SW 1271 (cell line): ENCODE measurements around the gene ENO3.
"Not testable (repeated sequence)": the region's sequence is repeated elsewhere in the genome, so short reads cannot be mapped to it uniquely, and the experiment has no call there.

Source experiments
- DNase-seq, 2 experiments: peaks; one replicate each; lab custom pipeline; 2025; lab: John Stamatoyannopoulos, UW

ENO3 gene

DNA sequence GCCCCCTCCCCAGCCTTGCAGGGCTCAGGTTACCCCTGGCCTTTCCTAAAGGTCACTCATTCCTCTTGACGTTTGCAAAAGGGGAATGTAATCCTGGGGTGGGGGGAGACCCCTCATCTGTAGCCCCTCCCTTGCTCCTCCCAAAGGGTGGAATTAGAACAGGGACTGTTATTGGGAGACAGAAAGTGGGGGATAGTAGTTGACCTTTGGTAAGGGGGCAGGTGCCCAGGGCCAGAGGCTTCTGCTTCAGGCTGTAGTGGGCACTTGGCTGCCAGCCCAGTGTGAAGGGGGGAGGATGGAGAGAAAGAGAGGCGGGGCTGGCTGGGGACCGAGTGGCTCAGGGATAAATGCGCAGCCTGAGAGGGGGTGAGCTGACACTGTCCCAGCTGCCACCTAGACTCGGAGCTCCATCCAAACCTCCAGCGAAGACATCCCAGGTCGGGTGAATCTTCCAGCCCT lies at the start of gene ENO3:
Gene ENO3 (plus strand): TSS at position 374 of the 459 bp plus-strand sequence. CDS start 711 bp downstream, outside the sequence.
- DNase-seq: no peak

DNA sequence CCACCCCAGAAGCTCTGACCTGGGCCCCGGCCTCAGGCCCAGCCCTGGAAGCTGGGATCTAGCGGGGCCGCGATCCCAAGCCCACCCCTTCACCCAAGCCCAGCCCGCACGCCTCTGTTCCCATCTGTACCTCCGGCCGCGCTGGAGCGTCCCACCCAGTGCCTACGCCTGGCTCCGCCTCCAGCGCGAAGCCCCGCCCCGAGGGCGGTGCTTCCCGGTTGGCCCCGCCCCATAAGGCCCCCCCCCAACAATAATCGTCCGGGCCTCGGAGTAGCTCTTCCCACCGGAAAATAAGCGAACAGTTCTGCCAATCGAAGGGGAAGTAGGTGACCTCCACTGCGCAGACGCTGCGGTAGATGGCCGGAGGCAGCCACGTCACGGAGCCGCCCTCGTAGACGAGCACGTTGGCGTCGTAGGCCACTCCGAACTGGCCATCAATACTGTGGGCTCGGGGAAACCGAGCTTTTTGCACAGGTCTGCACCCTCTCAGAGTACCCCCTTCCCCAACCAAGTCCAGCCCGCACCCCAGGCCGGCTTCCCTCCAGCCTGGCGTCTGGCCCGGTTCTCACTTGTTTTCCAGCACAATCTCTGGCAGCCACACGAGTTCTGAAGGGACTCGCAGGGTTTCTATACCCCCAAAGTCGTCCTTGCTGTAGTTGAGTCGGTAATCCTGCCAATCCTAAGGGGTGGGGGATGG lies 49.1 kb upstream of the ENO3 start:
- no peak for DNase-seq

DNA sequence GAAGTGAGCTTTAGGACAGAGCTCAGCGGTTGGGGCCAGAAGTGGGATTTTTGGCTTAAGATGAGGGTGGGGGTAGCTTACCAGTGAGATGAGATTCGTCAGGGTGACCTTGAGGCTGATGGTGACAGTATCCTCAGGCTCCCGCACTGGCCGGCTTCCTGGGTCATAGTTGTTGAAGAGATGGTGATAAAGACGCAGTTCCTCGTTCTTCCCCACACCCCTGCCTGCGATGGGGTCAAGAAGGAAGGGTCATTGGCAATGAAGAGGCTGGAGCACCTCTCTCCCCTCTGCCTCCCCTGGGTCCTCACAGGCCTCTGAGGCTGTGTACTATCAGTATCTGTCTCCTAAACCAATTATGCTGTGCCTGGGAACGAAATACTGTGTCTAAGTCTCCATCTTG lies 48.4 kb upstream of the ENO3 start:
- no peak for DNase-seq

DNA sequence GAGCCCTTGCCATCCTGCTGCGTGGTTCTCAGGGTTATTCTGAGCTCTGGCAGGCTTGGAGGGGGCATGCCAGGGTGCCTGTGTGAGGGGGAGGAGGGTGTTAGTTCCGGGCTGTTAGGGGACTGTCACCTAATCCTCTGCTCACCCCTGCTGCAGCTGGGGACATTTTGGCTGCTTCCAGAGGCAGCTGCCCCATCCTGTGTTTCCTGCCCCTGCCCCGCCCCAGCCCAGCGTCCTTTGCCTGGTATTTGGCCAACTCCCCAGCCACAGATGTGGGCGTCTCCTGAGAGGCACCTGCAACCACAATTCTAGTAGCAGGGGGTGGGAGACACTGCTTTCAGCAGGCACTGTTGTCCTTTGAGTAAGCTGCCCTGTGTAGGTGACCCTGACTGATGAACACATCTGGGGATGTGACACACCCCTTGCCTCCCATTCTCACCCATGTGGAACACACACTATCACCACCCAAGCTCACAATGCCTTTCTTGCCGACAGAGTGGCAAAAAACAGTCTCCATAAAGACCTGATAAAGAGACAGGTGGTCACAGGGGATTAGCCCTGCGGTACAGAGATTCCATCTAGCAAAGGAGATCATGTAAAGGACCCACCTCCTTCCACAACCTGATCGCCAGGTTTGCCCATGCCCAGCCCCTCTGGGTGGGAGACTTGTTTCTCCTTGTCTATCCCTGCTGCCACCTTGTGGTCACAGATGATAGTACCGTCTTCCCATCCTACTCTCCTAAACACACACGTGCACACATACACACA lies 47.7 kb upstream of the ENO3 start, which contains the start of gene CHRNE:
Gene CHRNE (minus strand): TSS at position 48 of the 768 bp plus-strand sequence. CDS start 35 bp downstream, at position 13.
- peak; percentile 24 to 68 for DNase-seq

DNA sequence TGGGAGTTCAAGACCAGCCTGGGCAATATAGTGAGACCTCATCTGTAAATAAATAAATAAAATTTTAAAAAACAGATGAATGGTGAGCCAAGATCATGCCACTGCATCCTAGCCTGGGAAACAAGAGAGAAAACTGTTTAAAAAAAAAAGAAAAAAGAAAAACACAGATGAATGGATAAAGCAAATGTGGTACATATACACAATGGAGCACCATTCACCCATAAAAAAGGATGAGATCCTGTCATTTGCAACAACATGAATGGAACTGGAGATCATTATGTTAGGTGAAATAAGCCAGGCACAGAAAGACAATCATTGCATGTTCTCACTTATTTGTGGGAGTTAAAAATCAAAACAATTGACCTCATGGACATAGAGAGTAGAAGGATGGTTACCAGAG lies 44.3 kb upstream of the ENO3 start:
- DNase-seq: not testable (repeated sequence)

DNA sequence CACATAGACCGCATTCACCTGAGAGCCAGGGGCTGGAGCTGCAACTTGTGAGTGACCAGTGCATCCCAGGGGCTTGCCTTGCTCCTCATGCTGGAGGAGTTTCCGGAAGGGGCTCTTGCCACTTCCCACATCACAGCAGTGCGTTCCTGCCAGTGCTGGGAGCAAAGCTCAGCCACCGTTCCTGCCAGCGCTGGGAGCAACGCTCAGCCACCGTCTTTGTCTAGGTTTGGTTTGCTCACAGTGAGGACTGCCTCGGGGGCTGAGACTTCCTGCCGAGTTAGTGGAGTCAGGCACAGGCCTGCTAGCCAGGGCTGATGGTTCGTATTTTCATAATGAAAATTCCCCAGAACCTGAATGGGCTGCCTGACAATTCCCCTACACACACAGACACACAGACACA lies 42.6 kb upstream of the ENO3 start:
- DNase-seq: no peak

DNA sequence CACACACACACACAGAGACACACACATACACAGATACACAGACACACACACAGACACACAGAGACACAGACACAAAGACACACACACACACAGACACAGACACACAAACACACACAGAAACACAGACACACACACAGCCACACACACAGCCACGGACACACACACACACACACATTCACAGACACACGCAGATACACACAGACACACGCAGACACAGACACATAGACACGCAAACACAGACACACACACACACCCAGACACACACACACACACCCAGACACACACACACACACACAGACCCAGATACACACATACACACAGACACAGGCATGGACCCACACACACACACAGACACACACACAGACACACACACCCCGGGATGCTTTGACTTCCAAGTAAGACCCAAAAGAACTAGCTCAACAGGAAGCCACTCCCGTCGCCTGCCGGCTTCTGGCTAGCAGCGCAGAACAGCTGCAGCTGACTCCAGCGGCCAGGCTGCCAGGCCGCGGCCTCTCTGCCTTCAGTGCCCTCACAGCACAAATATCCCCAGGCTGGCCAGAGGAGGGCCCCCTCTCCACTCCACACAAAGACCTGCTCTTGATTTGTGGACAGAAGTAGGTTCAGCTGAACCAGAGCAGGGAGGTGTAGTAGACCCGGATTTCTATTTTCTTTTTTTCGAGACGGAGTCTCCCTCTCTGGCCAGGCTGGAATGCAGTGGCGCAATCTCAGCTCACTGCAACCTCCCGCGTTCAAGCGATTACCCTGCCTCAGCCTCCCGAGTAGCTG lies 42.0 kb upstream of the ENO3 start:
- peak; percentile 62 to 85 for DNase-seq

DNA sequence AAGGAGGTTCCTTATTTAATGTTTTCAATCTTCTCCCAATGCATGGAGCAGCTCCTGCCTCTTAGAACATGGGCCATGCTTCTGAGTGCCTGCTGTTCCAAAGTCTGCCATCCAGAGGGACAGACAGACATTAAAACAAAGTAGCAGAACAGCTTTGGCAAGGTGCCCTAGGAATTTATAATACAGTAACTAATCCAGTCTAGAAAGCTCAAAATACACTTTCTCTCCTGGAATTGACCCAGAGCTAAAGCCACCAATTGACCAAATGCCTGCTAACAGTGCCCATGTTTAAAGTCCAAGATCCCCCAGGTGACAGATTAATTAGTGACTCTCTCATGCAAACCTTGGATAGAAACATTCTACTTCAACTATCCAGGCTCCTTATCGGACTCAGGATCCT lies 36.9 kb upstream of the ENO3 start:
- no peak for DNase-seq

DNA sequence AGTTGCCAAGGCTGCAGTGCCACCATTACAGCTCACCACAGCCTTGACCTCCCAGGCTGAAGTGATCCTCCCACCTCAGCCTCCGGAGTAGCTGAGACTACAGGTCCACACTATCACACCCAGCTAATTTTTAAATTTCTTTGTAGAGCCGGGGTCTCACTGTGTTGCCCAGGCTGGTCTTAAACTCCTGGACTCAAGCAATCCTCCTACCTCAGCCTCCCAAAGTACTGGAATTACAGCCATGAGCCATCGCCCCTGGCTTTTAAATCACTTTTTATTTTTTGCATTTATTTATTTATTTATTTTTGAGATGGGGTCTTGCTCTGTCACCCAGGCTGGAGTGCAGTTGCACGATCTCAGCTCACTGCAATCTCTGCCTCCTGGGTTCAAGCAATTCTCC lies 36.4 kb upstream of the ENO3 start:
- DNase-seq: not testable (repeated sequence)

DNA sequence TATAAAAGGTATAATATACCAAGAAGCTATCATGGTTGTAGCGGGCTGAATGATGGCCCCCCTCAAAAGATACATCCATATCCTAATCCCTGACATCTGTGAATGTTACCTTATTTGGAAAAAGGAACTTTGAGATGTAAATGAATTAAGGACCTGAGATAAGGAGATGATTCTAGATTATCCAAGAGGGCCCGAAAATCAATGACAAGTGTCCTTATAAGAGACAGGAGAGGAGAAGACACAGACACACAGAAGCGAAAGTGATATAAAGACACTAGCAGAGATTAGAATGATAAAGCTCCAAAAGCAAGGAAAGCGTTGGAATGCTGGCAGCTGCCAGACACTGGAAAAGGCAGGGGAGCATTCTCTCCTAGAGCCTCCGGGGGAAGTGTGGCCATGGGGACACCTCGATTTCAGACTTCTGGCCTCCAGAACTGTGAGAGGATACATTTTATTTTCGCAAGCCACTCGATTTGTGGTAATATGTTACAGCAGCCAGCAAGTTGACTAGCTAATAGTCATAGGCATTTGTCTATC lies 31.3 kb upstream of the ENO3 start:
- DNase-seq: no peak

DNA sequence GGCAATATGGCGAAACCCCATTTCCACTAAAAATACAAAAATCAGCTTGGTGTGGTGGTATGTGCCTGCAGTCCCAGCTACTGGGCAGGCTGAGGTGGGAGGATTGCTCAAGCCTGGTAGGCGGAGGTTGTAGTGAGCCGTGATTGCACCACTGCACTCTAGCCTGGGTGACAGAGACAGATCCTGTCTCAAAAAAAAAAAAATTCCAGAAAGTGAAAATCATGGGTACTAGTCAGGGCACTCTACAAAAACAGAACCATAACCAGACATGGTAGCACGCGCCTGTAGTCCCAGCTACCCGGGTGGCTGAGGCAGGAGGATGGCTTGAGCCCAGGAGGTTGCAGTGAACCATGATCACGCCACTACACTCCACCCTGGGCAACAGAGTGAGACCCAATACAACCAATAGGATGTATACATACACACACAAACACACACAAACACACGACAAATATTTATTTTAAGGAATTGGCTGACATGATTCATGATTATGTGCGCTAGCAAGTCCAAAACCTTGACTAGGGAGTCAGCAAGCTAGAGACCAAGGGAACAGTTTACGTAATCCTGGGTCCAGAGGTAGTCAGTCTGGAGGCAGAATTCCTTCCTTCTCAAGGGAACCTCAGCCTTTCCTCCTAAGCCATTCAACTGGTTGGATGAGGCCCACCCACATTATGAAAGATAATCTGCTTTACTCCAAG lies 30.4 kb upstream of the ENO3 start:
- no peak for DNase-seq

DNA sequence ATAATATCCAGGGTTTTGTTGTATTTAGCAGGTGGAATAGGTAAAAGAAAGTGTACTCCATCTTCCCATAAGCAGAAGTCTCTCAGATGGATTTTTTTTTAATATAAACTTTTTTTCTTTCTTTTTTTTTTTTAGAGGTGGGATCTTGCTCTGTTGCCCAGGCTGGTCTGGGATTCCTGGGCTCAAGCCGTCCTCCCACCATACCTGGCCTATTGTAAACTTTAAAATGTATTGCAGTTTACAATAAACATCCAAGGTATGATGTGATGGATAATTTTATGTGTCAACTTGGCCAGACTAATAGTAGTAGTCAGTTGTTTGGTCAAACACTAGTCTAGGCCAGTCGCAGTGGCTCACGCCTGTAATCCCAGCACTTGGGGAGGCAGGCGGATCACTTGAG lies 29.6 kb upstream of the ENO3 start:
- DNase-seq: no peak

DNA sequence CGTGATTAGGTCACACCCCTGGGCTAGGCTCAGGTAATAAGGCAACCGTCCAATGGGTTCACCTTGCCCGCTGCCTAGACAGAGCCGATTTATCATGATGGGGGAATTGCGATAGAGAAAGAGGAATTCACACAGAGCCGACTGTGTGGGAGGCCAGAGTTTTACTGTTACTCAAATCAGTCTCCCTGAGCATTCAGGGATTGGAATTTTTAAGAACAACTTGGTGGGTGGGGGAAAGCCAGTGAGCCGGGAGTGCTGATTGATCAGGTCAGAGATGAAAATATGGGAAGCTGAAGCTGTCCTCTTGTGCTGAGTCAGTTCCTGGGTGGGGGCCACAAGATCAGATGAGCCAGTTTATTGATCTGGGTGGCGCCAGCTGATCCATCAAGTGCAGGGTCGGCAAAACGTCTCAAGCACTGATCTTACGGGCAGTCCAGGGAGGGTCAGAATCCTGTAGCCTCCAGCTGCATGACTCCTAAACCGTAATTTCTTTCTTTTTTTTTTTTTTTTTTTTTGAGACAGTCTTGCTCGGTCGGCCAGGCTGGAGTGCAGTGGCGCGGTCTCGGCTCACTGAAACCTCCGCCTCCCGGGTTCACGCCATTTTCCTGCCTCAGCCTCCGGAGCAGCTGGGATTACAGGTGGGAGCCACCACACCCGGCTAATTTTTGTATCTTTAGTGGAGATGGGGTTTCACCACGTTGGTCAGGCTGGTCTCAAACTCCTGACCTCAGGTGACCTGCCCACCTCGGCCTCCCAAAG lies 24.2 kb upstream of the ENO3 start:
- DNase-seq: not testable (repeated sequence)

DNA sequence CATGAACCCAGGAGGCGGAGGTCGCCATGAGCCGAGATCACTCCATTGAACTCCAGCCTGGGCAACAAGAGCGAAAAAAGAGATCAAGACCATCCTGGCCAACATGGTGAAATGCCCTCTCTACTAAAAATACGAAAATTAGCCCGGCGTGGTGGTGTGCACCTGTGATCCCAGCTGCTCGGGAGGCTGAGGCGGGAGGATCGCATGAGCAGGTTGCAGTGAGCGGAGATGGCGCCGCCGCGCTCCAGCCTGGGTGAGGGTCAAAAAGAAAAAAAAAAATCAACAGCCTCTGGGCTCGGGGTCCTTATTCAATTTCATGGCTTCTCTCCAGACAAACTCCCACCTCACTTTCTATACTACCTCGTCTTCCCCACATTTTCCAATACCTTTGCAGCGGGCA lies 22.0 kb upstream of the ENO3 start:
- no peak for DNase-seq

DNA sequence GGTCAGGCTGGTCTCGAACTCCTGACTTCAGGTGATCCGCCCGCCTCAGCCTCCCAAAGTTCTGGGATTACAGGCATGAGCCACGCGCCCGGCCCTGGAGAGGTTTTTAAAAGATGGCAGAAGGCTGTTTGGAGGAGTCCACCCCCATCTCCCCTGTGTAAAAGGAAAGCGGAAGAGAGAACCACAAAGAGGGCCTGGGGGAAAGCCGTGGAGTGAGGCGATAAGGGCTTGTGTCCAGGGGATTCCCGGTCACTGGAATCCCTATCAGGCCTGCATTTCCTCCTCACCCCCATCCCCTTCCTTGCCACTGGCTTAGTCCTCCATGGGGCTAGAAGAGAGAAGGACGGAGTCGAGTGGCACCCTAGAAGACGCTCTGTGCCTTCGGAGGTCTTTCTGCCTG lies 19.0 kb upstream of the ENO3 start, which contains the start of gene GP1BA:
Gene GP1BA (plus strand): TSS at position 315 of the 400 bp plus-strand sequence. CDS start 328 bp downstream, outside the sequence.
- no peak for DNase-seq

DNA sequence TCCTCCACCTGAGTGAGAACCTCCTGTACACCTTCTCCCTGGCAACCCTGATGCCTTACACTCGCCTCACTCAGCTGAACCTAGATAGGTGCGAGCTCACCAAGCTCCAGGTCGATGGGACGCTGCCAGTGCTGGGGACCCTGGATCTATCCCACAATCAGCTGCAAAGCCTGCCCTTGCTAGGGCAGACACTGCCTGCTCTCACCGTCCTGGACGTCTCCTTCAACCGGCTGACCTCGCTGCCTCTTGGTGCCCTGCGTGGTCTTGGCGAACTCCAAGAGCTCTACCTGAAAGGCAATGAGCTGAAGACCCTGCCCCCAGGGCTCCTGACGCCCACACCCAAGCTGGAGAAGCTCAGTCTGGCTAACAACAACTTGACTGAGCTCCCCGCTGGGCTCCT lies 18.2 kb upstream of the ENO3 start:
- DNase-seq: no peak

DNA sequence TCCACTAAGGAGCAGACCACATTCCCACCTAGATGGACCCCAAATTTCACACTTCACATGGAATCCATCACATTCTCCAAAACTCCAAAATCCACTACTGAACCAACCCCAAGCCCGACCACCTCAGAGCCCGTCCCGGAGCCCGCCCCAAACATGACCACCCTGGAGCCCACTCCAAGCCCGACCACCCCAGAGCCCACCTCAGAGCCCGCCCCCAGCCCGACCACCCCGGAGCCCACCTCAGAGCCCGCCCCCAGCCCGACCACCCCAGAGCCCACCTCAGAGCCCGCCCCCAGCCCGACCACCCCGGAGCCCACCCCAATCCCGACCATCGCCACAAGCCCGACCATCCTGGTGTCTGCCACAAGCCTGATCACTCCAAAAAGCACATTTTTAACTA lies 17.3 kb upstream of the ENO3 start:
- no peak for DNase-seq

DNA sequence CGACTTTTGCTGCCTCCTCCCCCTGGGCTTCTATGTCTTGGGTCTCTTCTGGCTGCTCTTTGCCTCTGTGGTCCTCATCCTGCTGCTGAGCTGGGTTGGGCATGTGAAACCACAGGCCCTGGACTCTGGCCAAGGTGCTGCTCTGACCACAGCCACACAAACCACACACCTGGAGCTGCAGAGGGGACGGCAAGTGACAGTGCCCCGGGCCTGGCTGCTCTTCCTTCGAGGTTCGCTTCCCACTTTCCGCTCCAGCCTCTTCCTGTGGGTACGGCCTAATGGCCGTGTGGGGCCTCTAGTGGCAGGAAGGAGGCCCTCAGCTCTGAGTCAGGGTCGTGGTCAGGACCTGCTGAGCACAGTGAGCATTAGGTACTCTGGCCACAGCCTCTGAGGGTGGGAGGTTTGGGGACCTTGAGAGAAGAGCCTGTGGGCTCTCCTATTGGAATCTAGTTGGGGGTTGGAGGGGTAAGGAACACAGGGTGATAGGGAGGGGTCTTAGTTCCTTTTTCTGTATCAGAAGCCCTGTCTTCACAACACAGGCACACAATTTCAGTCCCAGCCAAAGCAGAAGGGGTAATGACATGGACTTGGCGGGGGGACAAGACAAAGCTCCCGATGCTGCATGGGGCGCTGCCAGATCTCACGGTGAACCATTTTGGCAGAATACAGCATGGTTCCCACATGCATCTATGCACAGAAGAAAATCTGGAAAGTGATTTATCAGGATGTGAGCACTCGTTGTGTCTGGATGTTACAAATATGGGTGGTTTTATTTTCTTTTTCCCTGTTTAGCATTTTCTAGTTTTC lies 16.5 kb upstream of the ENO3 start:
- DNase-seq: peak; percentile 33 to 38

DNA sequence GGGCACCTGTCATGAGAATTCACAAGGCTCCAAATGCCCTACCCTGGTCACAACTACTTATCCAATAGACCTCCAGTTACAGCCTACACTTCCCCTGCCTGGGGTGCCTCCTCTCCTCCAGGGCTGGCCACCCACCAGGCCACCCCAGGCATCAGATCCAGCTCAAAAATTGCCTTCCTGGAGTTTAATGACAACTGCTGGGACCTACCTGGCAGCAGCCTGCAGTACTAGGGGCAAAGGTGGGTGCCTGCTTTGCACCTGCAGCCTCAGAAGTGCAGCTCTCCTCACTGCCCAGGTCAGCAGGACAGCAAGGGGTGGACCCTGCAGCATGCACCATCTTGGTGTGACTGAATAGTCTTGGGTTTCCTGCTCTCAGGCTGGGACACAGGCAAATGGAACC lies 15.3 kb upstream of the ENO3 start:
- no peak for DNase-seq

DNA sequence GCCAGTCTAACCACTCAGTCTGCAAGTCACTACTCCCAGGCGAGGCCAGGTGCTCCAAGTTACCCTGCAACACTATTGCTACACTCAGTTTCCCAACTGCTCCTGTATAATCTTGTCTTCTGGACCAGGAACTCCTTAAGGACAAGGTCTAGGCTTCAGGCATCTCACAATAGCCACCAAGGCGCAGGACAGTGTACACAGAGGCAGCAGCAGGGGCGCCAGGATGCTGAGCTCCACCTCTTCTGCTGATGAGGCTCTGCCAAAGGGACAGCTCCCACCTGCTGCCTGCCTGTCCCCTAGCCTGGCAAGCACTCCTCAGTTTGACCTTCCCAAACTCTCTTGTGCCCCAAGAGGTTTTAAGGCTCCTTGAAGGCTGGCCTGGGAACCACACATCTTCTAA lies 14.5 kb upstream of the ENO3 start:
- DNase-seq: no peak
